SU-DHL-6 (cell line): Measurements from ENCODE around the gene ANKRD42.

Experiments used
- H2AFZ ChIP-seq: fragments of 200-600 bp; sonication (generic); 2 replicates; pipeline ENCODE4 v1.6.1; 2014; ENCODE audit warnings: low read depth, mild to moderate bottlenecking, moderate library complexity, mixed read lengths, antibody characterized with exemption, low read length; ENCODE audit not compliant: severe bottlenecking
- H3F3A ChIP-seq: fragments of 200-600 bp; shearing (Covaris generic); 2 replicates; pipeline ENCODE4 v1.6.0; 2016; ENCODE audit warnings: antibody characterized with exemption, mild to moderate bottlenecking; ENCODE audit not compliant: insufficient read depth
- H3K27ac ChIP-seq: fragments of 200-600 bp; sonication (generic); 2 replicates; pipeline ENCODE4 v1.5.1; 2016; ENCODE audit warnings: low read depth, mild to moderate bottlenecking, low read length, moderate library complexity, mixed read lengths
- H3K27me3 ChIP-seq: fragments of 200-600 bp; sonication (generic), shearing (Covaris generic); 2 replicates; pipeline ENCODE4 v1.6.0; 2014; ENCODE audit warnings: mild to moderate bottlenecking, low read length
- H3K36me3 ChIP-seq: fragments of 200-600 bp; sonication (generic); 2 replicates; pipeline ENCODE4 v1.6.1; 2014; ENCODE audit warnings: mild to moderate bottlenecking, low read length, mixed read lengths
- H3K4me2 ChIP-seq: fragments of 300-600, 200-600 bp; shearing (Covaris generic), sonication (generic); 2 replicates; pipeline ENCODE4 v1.6.0; 2014; ENCODE audit warnings: low read length, low read depth, mild to moderate bottlenecking; ENCODE audit not compliant: poor library complexity, severe bottlenecking
- H3K4me3 ChIP-seq: fragments of 200-600 bp; sonication (generic); 2 replicates; pipeline ENCODE4 v1.5.1; 2014; ENCODE audit warnings: antibody characterized with exemption, low read length, mild to moderate bottlenecking, mixed read lengths; ENCODE audit not compliant: insufficient read depth, poor library complexity, severe bottlenecking
- H3K79me2 ChIP-seq: fragments of 200-600 bp; sonication (generic); 2 replicates; pipeline ENCODE4 v1.6.1; 2014; ENCODE audit warnings: mild to moderate bottlenecking, low read length, moderate library complexity; ENCODE audit not compliant: insufficient read depth
- H3K9ac ChIP-seq: fragments of 200-600 bp; sonication (generic); 2 replicates; pipeline ENCODE4 v1.7.0; 2014; ENCODE audit warnings: mild to moderate bottlenecking, low read length
- H3K9me2 ChIP-seq: fragments of 200-600 bp; sonication (generic); replicated peaks from 2 replicates; pipeline ENCODE4 v1.6.1; 2014; ENCODE audit warnings: low read length; ENCODE audit not compliant: insufficient read depth
- H3K9me3 ChIP-seq: fragments of 200-600 bp; sonication (generic); 2 replicates; pipeline ENCODE4 v1.6.1; 2014; ENCODE audit warnings: low read length, mixed read lengths; ENCODE audit not compliant: insufficient read depth
- H4K20me1 ChIP-seq: fragments of 200-600 bp; sonication (generic); 2 replicates; pipeline ENCODE4 v1.6.1; 2014; ENCODE audit warnings: low read depth, mild to moderate bottlenecking, antibody characterized with exemption, low read length, moderate library complexity, mixed read lengths
- CTCF ChIP-seq: fragments of 200-600 bp; sonication (generic); IDR thresholded peaks from one replicate; pipeline ENCODE4 v1.5.1; 2017; ENCODE audit warnings: antibody characterized with exemption, mild to moderate bottlenecking, low read length, moderate library complexity; ENCODE audit not compliant: insufficient read depth, poor library complexity, severe bottlenecking
- EZH2phosphoT487 ChIP-seq: fragments of 200-600 bp; sonication (generic), shearing (Covaris generic); conservative IDR thresholded peaks from 2 replicates; pipeline ENCODE4 v1.6.1; 2018; ENCODE audit warnings: mild to moderate bottlenecking, antibody characterized with exemption, low read length, moderate library complexity, mixed read lengths

The ANKRD42 gene

GRCh38 chr11:83292709-83293456, 99.4 kb downstream of the ANKRD42 start:
- H3F3A ChIP-seq, result peaks cover 6% of the 10 kb centered on the region; the same call in 1 of the 2 replicates
- no peak overlapping the region for H2AFZ ChIP-seq
- H4K20me1 ChIP-seq, result no peaks in the 10 kb centered on the region
- H3K36me3 ChIP-seq, result no peaks in the 10 kb centered on the region
- H3K9me2 ChIP-seq, result no peaks in the 10 kb centered on the region
- H3K4me2 ChIP-seq, result peak overlapping the region; percentile 26
- no peak overlapping the region for H3K9ac ChIP-seq
- no peaks in the 10 kb centered on the region for H3K79me2 ChIP-seq
- no peak overlapping the region for H3K27ac ChIP-seq
- no peaks in the 10 kb centered on the region for H3K27me3 ChIP-seq
- H3K9me3 ChIP-seq, result no peaks in the 10 kb centered on the region
- TF ChIP-seq CTCF (peak; percentile 61), EZH2phosphoT487 (no peak)
- no peak overlapping the region for H3K4me3 ChIP-seq

GRCh38 chr11:83293457-83293774, 99.9 kb downstream of the ANKRD42 start:
- no peak for TF ChIP-seq CTCF
- TF ChIP-seq EZH2phosphoT487, result no peak
- Histone ChIP-seq H2AFZ (no peak overlapping the region), H3K27ac (no peak overlapping the region), H3K9me3 (no peaks in the 10 kb centered on the region), H3K9ac (no peak overlapping the region), H3K4me2 (no peak overlapping the region), H4K20me1 (no peaks in the 10 kb centered on the region), H3K36me3 (no peaks in the 10 kb centered on the region), H3K9me2 (no peaks in the 10 kb centered on the region), H3K27me3 (no peaks in the 10 kb centered on the region), H3F3A (peaks cover under 1% of the 10 kb centered on the region; the same call in 1 of the 2 replicates), H3K4me3 (no peak overlapping the region), H3K79me2 (no peaks in the 10 kb centered on the region)

GRCh38 chr11:83294208-83294607, 100.7 kb downstream of the ANKRD42 start:
- no peaks in the 10 kb centered on the region for H3K9me2 ChIP-seq
- no peaks in the 10 kb centered on the region for H3K36me3 ChIP-seq
- H3K4me3 ChIP-seq, result no peak overlapping the region
- TF ChIP-seq EZH2phosphoT487 (no peak), CTCF (no peak)
- H3K79me2 ChIP-seq, result no peaks in the 10 kb centered on the region
- no peaks in the 10 kb centered on the region for H3K27me3 ChIP-seq
- no peak overlapping the region for H3K4me2 ChIP-seq
- H3K9ac ChIP-seq, result no peak overlapping the region
- no peak overlapping the region for H3K27ac ChIP-seq
- H3K9me3 ChIP-seq, result no peaks in the 10 kb centered on the region
- H4K20me1 ChIP-seq, result no peaks in the 10 kb centered on the region
- no peak overlapping the region for H2AFZ ChIP-seq
- no peaks in the 10 kb centered on the region for H3F3A ChIP-seq
